ENCODE results near the gene ZSWIM4. TPM values are rescaled to one million over a fixed set of nuclear protein-coding genes. Genes with fewer than 3 reads are reported as not detected.

ZSWIM4 gene
- total and polyA plus RNA-seq, 3 donors from 2014 or later = 3.4 to 10.0 (median 4.7) TPM

DNA sequence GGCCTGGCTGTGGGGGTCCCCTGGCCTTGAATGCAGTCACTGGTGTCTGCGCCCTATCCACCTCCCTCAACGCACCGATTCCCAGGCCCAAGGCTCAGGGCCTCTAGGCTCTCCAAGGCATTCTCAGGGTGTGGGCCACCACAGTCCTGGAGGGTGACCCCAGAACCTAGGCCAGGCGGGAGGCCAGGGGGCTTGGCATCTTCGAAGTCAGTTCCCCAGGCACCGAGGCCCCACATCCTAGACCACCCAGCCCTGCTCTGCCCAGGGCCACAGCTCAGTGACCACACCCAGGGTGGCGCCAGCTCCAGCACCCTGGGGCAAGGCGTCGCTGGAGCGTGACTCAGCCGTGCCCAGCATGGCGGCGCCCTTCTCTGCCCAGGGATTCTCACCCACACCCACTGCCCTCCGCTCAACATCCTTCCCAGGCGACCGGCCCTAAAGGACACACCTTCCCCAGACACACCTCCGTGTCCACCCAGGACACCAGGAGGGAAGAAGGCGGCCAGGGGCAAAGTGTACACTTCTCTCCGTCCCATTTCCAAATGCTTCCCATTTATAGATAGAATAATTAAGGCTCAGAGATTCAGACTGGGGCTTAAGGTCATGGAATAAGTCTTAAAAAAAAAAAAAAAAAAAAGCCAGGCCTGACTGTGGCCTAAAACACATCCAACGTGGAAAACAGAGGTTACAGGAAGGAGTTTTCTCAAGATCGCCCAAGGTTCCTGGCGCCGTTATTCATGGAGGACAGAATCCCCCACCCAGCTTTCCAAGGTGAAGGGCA lies 45.3 kb downstream of the ZSWIM4 start:
- intact Hi-C loops (cut with DNase I; ENCODE audit: low total_unique reads) = loop anchor here (5.0 kb wide), 1 partner anchor 48 kb away; no protein-coding TSS in a partner anchor
- H3K27ac ChIP-seq = peak overlapping the region; percentile 95 to 99
- H3K27me3 ChIP-seq = no peaks in the 10 kb centered on the region
- TF ChIP-seq POLR2A (IDR thresholded peaks at IDR 0.05) = no peak
- TF ChIP-seq, protein P1, sequence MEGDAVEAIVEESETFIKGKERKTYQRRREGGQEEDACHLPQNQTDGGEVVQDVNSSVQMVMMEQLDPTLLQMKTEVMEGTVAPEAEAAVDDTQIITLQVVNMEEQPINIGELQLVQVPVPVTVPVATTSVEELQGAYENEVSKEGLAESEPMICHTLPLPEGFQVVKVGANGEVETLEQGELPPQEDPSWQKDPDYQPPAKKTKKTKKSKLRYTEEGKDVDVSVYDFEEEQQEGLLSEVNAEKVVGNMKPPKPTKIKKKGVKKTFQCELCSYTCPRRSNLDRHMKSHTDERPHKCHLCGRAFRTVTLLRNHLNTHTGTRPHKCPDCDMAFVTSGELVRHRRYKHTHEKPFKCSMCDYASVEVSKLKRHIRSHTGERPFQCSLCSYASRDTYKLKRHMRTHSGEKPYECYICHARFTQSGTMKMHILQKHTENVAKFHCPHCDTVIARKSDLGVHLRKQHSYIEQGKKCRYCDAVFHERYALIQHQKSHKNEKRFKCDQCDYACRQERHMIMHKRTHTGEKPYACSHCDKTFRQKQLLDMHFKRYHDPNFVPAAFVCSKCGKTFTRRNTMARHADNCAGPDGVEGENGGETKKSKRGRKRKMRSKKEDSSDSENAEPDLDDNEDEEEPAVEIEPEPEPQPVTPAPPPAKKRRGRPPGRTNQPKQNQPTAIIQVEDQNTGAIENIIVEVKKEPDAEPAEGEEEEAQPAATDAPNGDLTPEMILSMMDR (IDR thresholded peaks at IDR 0.05) = no peak
- H3K4me3 ChIP-seq = peak overlapping the region; percentile 86 to 88
- DNase-seq = no peak
- H3K4me1 ChIP-seq = peaks cover 20% of the 10 kb centered on the region
- H3K36me3 ChIP-seq (ENCODE audit: low read depth, missing control alignments) = no peaks in the 10 kb centered on the region
- H3K9me3 ChIP-seq = no peaks in the 10 kb centered on the region
- 46 to 52% methylated on average over 14 to 21 of the region's 23 CpGs for WGBS, 2 donors

DNA sequence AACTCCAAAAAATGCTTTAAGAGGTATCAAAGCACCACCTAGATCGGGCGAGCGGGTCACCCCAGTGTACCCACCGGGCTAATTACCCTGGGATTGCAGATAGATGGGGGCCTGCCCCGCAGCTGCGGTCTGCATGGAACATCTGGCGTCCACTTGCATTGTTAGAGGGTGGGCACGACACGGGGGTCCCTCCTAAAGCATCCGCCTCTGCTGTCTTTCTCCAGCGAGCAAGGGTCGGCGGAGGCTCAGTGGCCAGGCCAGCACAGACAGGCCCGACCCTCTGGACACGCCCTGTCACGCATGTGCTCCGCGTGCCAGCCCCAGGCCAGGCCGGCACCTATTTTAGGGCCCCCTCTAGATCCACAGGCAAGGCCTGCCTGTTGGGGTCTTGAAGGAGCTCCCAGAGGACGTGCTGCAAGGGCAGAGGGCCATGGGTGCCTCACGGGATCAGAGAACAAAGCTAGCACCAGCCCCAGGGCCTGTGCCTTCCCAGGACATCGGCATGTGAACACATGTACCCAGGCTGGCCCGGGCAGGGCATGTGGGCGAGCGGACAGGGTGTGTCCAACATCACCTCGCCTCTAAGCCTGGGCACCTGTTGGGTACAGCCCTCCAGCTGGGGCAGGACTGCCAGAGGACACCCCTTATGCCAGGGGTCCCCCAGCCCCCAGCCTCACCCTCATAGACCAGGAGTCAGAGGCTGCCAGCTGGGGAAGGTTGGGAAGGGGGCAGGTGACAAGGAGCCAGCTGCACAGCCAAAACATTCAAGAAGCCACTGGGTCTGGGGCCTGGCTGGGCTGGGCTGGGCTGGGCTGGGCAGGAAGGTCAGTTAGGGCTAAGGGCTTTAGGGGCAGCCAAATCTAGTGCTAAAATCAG lies 46.1 kb downstream of the ZSWIM4 start:
- Histone ChIP-seq H3K9me3 (no peaks in the 10 kb centered on the region), H3K27ac (peak overlapping the region; percentile 95 to 99), H3K36me3 (ENCODE audit: low read depth, missing control alignments) (no peaks in the 10 kb centered on the region), H3K4me1 (peaks cover 24% of the 10 kb centered on the region), H3K4me3 (peak overlapping the region; percentile 86 to 88), H3K27me3 (no peaks in the 10 kb centered on the region)
- TF ChIP-seq, protein P1 (IDR thresholded peaks at IDR 0.05) = no peak
- TF ChIP-seq POLR2A (IDR thresholded peaks at IDR 0.05) = no peak
- intact Hi-C loops (cut with DNase I; ENCODE audit: low total_unique reads) = loop anchor here (5.0 kb wide), 1 partner anchor 49 kb away; no protein-coding TSS in a partner anchor
- DNase-seq = no peak
- 64 to 82% methylated on average over 6 to 26 of the region's 26 CpGs for WGBS, 2 donors

DNA sequence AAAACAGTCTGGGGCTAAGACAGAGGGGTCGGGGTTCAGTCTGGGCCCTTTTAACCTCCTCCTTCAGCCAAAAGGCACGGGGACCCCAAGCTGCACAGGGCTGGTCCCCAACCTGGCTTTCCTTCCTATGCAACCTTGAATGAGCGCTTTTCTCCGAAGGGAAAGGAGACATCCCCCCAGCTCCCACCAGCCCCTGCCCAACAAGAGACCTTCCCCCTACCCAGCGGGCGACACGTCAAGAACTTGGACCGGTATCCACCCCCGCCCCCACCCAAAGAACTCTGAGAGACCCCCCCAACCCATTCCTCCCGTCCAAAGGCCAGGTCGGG lies 46.7 kb downstream of the ZSWIM4 start:
- Histone ChIP-seq H3K36me3 (ENCODE audit: low read depth, missing control alignments) (no peaks in the 10 kb centered on the region), H3K4me1 (peaks cover 30% of the 10 kb centered on the region), H3K4me3 (peak overlapping the region; percentile 86 to 88), H3K9me3 (no peaks in the 10 kb centered on the region), H3K27me3 (no peaks in the 10 kb centered on the region), H3K27ac (peak overlapping the region; percentile 95 to 99)
- 8 to 12% methylated on average over 4 to 10 of the region's 11 CpGs for WGBS, 2 donors
- intact Hi-C loops (cut with DNase I; ENCODE audit: low total_unique reads) = loop anchor here (5.0 kb wide), 1 partner anchor 50 kb away; no protein-coding TSS in a partner anchor
- no peak for TF ChIP-seq POLR2A (IDR thresholded peaks at IDR 0.05)
- TF ChIP-seq, protein P1 (IDR thresholded peaks at IDR 0.05) = no peak
- DNase-seq = no peak

DNA sequence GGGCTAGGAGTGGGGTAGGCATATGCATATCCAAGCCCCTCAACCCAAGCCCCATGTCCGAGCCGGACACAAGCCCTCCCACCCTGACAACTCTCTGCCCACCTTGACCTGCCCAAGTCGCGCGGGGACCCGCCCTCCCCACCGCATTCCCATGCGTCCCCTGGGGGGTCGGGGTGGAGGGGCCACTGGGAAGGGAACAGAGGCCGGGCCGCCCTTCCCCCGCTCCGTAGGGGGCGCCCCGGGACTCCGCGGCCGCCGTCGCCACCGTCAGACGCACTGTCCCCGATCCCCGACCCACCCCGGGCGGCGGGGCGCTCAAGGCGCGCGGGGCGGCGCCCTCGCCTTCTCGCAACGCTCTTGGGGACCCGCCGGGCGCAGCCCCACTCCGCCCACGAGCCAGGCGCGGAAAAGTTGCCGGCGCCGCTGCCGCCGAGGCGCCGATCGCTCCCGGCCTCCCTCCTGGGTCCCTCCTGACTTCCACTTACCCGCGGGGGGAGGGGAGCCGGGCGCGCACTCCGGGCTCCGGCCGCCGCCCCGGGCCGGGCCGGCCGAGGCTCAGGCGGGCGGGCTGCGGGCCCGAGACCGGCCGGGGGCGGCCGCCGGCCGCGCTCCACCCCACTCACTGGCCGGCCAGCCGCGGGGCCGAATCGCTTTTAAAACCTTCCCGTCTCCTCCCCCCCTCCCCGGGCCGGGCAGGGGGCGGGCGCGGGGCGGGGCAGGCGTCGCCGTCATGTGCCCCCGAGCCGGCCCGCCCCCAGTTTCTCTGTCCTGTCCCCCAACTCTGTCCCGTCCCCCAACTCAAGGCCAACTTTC lies 47.3 kb downstream of the ZSWIM4 start:
- Histone ChIP-seq H3K36me3 (ENCODE audit: low read depth, missing control alignments) (no peaks in the 10 kb centered on the region), H3K9me3 (no peaks in the 10 kb centered on the region), H3K27ac (peak overlapping the region; percentile 95 to 99), H3K4me1 (peaks cover 35% of the 10 kb centered on the region), H3K27me3 (no peaks in the 10 kb centered on the region), H3K4me3 (peak overlapping the region; percentile 86 to 88)
- intact Hi-C loops (cut with DNase I; ENCODE audit: low total_unique reads) = loop anchor here (5.0 kb wide), 1 partner anchor 50 kb away; no protein-coding TSS in a partner anchor
- WGBS, 2 donors = 0 to 1% methylated on average over 19 to 54 of the region's 95 CpGs
- DNase-seq = peak; percentile 83
- TF ChIP-seq, protein P1 (IDR thresholded peaks at IDR 0.05) = no peak
- no peak for TF ChIP-seq POLR2A (IDR thresholded peaks at IDR 0.05)
